Fibroblast of skin of right quadriceps (primary cell): ENCODE results near the gene SLC38A3.

Experiments used
- DNase-seq: peaks from one replicate; pipeline ENCODE4 v3.0.0-alpha.2; 2013

SLC38A3 gene

DNA sequence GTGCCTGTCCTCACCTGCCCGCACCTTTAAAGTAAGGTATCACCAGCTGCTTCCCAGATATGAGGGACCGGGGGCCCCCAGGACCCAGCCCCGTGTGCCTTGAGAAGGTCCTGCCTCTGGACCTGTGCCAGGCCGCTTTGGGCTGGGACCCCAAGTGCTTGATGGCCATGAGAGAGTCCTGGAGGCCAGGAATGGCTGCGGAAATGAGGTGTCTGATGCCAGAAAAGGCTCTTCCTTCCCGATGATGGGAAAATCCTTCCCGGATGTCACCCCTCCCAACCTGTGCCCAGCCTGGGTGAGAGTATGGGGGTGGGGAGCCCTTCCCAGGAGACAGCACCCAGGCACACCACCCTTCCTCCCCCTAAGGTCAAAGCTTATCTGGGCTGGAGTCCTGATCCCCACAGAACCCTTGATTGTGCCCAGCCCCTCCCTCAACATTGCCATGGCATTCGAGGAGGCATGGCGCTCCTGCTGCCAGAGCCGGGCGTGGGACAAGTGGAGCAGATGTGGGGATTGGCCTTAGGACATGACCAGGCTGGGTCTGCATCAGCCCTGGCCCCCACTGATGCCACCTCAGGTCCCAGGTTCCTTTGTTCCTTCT lies 35.7 kb upstream of the SLC38A3 start:
- no peak for DNase-seq

DNA sequence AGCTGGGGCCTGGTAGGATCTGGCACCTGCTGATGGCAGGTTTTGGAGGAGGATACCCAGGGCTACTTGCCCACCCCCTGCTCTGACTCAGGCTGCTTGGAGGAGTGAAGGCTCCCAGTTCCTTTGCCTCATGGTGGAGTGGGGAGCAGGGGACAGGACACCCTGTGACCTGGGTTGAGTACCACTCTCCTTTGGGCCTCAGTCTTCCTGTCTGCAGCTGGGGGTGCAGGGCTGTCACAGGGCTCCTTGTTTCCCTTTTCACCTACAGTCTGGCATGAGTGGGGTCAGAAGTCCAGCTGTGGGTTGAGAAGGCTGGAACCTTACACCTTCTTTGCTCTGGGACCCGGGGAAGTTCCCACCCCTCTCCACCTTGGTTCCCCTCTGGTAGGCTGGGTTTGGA lies 35.2 kb upstream of the SLC38A3 start:
- no peak for DNase-seq

DNA sequence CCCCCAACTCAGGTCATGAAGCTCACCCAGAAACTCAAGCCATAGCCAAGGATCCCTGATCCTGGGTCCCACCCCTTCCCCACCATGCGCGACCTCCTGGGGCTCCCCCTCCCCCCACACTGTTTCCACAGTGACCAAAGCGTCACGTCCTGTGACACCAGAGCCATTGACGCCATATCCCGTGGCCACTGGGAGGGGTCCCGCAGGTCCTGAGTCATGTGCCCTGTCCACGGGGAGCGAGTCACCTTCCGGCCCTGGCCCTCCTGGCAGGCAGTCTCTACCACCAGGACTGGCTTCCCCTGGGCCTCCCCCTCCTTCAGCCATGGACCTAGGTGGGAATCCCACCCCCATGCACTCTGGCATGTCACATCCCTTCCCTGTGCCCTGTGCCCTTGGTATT lies 34.4 kb upstream of the SLC38A3 start:
- DNase-seq, result peak; percentile 32

DNA sequence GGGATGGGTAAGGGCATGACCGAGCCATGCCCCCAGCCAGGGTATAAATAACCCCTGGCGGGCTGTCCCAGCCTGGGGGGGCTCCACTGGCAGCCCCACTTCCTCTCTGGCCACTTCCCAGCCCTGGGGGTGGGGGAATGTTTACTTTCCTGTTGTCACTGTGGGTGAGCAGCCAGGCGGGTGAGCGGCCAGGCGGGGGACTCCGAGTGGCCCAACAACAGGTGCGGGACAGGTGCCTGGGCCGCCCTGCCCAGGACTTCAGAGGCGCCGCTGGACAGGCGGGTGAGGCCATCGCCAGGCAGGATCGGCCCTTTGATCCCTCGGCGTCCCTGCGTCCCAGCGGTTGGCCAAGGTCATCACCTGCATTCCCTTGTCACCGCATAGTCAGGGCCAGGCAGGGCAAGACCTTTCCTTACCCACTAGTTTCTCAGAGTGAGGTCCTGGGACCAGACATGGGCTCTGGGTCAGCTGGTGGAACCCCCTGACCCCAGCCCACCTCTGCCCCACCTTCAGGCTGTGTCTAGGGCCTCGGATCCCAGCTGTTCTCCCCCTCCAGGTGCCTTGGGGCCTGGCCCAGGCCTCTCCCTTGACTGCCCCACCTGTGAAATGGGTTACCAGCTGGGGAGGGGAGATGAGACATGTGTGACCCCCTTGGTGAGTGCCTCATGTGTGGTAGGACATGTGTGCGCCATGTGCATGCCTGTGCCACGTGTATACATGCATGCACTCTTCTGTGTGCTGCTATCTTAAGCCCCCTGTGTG lies 33.4 kb upstream of the SLC38A3 start:
- no peak for DNase-seq

DNA sequence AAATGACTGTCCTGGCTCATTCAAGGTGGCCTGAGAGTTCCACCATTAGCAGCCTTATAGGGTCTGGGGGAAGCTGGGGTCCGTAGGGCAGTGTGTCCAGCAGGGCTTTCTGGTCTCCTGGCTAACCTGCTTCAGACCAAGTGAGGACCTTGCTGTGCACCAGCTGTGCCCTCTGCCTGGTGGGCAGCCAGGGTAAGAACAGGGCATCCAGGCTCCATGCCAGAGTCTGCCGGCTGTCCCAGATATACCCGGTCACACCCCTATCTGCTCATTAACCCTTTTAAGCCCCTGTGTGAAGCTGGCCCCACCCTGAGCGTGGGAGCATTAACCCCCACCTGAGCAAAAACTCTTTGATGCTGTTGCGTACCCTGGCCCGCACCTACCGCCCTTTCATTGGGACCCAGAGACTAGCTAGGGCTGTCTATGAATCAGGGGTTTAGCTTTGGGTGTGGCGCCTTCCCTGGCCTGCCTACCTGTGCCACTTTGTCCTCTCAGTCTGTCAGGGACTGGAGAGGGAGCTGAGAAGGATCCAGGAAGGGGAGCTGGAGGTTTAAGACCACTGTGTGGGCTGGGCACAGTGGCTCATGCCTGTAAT lies 32.3 kb upstream of the SLC38A3 start:
- DNase-seq, result no peak

DNA sequence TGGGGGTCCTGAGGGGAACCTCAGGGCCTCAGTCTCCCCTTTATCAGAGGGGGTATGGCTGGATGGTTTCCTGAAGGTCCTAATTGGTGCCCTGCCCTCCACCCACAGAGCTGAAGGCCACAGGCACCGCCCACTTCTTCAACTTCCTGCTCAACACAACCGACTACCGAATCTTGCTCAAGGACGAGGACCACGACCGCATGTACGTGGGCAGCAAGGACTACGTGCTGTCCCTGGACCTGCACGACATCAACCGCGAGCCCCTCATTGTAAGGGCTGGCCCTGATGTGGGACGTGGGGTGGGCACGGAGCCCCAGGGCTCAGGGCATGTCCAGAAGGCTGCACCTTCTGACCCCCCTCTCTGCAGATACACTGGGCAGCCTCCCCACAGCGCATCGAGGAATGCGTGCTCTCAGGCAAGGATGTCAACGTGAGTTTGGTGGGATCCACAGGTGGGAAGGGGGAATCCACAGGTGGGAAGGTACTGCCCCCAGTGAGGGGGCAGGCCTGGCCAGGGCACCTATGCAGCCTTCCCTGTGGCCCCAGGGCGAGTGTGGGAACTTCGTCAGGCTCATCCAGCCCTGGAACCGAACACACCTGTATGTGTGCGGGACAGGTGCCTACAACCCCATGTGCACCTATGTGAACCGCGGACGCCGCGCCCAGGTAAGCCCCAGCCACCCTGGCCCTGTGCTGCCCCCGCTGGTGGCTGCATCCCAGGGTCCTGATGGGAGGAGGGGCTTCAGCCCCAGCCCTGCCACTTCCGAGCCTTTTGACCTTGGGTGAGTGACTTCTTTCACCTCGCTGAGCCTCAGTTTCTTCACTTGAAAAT lies 31.2 kb upstream of the SLC38A3 start:
- DNase-seq, result no peak

DNA sequence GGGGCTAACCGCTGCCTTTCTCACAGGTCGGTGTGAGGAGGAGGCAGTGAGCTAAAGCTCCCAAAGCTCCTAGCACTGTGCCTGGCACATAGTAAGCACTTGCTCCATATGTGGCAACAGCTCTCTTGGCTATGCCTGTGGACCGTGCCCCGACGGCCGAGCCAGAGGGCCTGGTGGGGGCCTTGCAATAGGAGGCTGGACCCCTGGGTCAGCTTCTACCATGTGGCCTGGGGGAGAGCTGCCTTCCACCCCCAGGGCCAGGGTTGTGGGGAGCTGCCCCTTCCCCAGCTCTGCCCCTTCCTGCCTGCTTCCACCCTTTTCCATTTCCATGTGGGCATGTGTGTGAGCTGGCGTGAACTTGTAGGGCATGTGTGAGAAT lies 30.6 kb upstream of the SLC38A3 start:
- no peak for DNase-seq

DNA sequence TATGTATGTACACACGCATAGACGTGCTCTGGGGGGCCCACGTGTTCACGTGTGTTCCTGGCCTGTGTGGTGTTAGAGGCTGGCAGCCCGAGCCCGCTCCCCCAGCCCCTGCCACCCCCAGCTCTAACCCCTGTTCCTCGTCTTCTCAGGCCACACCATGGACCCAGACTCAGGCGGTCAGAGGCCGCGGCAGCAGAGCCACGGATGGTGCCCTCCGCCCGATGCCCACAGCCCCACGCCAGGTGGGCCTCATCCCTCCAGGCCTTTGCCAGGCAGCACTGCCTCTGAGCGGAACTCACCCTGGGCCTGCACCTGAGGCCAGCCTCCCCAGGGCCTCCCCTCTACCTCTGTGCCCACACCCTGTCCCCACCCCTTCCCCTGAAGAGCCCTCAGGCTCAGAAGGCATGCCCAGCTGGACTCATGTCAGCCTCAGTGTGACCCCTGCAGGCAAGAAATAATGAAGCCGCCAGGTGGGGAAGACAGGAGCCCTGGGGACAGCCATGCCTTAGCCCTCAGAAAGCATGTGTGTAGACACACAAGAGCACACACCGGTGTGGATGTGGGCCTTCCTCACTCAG lies 30.0 kb upstream of the SLC38A3 start:
- DNase-seq, result no peak

DNA sequence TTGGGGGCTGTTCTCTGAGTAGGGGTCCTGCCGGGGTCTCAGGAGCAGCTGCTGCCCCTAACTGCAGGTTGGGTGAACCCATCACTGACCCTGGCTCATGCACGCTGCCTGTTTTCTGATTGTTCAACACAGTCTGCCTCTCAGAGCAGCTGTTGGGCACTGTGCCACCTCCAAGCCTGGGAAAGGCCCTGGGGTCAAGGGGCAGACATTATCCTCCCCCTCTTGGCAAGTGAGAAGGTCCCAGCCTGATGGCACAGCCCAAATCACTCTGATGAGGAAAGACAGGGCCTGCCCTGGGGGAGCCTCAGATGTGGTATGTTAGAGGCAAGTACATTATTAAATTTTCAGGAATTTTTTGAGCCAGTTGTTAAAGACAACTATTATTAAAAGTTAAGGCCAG lies 27.7 kb upstream of the SLC38A3 start:
- DNase-seq, result no peak

DNA sequence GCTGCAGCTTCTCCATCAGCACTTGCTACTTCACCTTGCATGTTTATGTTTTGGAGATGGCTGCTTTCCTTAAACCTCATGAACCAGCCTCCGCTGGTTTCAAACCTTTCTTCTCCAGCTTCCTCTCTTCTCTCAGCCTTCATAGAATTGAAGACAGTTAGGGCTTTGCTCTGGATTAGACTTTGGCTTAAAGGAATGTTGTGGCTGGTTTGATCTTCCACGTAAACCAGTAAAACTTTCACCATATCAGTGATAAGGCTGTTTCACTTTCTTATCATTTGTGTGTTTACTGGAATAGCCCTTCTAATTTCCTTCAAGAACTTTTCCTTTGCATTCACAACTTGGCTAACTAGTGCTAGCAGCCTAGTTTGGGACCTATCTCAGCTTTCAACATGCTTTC lies 25.4 kb upstream of the SLC38A3 start:
- DNase-seq, result no peak

DNA sequence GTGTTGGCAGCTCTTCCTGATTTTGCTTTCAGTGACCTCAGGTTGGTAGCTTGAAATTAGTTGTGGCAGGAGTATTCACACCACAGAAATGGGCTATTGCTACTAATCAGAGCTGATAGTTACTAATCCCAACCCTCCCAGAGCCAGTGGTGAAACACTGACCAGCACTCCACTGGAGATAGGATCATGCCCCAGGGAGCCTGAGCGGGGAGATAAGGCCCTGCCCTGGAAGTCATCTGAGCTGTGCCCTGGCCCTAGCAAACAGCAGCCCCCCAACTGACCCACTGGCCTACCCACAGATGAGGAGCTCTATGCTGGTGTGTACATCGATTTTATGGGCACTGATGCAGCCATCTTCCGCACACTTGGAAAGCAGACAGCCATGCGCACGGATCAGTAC lies 23.1 kb upstream of the SLC38A3 start:
- DNase-seq, result no peak

DNA sequence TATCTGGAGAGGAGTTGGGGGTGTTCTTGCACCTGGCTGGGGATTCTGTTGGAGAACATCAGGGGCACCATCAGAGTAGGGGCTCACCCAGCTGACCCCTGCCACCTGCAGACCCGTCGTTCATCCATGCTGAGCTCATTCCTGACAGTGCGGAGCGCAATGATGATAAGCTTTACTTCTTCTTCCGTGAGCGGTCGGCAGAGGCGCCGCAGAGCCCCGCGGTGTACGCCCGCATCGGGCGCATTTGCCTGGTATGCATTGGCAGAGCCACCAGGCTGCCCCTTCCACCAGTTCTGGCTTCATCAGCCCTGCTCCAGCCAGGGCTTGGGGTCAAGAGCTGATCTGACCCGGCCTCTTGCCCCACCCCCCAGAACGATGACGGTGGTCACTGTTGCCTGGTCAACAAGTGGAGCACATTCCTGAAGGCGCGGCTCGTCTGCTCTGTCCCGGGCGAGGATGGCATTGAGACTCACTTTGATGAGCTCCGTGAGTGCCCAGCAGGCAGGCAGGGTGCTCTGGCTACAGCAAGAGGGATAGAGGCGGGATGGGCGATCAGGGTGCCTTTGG lies 22.5 kb upstream of the SLC38A3 start:
- DNase-seq, result no peak

DNA sequence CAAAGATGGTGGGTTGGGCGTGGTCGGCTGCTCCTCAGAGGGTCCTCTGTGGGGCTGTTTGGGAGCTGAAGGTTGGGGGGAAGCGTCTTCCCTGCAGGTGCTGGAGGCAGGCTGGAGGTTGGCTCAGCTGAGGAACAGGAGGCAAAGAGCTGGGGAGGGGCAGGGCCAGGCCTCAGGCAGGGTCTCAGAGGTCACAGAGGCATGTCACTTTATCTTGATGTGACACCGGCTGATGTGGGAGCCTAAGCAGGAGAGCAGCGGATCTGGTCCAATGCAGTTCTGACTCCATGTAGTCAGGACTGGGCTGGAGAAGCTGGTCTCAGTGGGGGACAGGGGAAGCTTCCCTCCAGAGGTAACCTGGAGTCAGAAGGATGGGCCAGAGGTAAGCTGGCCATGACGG lies 21.3 kb upstream of the SLC38A3 start:
- no peak for DNase-seq

DNA sequence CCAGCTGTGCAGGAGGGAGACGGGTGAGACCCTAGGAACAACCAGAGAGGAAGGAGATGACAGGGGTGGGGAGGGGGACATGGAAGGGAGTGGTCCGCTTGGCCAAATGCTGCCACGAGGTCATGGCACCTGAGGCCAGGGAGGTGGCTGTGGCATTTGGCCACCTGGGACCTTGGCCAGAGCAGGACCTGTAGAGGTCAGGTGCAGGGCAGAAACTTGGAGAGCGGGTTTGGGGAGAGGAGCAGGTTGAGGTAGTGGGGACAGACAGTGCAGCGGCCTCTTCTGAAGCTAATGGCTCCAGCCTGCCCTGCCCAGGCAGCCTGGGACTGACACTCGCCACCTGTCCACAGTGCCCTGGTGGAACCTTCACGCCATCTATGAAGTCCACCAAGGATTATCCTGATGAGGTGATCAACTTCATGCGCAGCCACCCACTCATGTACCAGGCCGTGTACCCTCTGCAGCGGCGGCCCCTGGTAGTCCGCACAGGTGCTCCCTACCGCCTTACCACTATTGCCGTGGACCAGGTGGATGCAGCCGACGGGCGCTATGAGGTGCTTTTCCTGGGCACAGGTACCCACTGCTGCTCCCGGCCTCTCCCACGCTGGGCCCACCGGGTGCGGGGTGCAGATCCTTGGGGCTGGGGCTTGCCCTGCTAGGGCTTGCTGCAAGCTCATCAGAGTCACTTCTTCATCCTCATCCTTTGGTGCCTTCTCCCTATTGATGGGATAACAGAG lies 20.7 kb upstream of the SLC38A3 start:
- DNase-seq, result no peak

DNA sequence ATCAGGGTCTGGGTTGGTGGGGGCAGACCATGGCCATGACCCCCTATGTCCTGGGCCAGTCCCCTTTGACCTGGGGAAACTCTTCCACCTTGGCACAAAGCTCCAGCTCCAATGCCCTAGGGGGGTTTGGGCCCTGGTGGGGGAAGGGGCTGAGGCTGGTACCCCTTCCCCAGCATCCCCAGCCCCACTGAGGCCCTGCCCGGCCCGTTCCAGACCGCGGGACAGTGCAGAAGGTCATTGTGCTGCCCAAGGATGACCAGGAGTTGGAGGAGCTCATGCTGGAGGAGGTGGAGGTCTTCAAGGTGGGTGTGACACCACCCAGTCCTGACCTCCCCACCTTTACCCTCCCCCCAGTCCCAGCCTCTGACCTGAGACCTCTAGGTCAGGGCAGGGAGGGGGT lies 19.8 kb upstream of the SLC38A3 start:
- DNase-seq, result no peak

DNA sequence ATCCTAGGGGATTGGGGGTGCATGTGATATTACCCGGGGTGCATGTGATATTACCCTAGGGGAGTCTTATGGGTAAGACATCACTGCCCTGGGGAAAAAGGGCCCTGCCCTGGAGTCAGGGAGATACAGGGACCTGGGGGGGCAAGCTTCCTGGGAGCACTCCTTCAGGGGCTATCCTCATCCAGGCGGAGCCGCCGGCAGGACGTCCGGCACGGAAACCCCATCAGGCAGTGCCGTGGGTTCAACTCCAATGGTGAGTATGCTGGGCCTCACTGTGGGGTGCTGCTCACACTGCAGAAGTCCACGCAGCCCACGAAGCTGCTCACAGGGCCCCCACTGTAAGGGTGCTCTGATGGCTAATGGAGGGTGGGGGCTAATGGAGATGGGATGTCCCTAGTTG lies 19.0 kb upstream of the SLC38A3 start:
- no peak for DNase-seq

DNA sequence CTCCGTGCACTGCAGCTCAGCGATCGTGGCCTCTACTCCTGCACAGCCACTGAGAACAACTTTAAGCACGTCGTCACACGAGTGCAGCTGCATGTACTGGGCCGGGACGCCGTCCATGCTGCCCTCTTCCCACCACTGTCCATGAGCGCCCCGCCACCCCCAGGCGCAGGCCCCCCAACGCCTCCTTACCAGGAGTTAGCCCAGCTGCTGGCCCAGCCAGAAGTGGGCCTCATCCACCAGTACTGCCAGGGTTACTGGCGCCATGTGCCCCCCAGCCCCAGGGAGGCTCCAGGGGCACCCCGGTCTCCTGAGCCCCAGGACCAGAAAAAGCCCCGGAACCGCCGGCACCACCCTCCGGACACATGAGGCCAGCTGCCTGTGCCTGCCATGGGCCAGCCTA lies 17.3 kb upstream of the SLC38A3 start:
- no peak for DNase-seq

DNA sequence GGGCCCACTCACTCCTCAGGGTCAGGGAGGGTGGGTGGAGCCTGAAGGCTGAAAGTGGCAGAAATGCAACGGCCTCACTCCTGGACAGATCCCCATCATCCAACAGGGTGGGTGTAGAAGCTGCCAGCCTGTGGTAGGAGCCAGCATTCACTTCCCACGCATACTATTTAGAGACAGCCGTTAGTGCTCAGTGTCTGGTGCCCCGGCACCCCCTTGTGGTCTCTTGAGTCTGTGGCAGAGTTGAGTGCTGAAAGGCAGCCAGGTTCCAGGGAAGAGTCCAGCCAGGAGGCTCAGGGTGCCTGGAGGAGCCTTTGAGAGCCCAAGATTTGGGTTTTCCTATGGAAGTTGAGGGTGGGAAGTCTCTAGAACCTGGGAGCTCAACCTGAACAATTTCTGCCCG lies 15.8 kb upstream of the SLC38A3 start:
- peak; percentile 77 for DNase-seq

DNA sequence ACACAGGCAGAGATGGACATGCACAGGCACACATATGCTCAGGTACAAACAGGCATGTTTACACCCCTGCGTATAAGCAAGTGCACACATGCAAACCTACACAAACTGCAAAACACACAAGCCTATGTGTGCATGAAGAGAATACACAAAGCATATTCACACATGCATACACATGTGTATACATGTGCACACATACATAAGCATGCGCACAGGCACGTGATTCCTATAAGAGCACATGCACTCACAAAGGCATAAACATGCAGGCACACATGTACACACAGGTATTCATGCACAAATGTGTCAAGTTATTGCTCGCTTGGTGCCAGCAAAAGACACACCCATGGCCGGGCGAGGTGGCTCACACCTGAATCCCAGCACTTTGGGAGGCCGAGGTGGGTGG lies 15.1 kb upstream of the SLC38A3 start:
- no peak for DNase-seq

DNA sequence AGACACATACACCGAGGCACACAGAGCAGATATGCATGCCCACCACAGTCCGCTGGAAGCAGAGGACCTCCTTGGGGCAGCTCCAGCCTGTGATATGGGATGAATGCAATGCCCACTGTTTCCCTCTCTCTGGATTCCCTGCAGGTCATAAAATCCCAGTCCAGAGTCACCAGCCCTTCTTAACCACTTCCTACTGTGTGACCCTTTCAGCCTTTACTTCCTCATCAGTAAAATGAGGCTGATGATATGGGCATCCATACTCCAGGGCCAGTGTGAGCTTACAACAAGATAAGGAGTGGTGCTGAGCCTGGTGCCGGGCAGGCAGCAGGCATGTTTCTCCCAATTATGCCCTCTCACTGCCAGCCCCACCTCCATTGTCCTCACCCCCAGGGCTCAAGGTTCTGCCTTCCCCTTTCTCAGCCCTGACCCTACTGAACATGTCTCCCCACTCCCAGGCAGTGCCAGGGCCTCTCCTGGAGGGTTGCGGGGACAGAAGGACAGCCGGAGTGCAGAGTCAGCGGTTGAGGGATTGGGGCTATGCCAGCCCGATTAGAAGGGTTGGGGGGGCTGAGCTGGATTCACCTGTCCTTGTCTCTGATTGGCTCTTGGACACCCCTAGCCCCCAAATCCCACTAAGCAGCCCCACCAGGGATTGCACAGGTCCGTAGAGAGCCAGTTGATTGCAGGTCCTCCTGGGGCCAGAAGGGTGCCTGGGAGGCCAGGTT lies 14.0 kb upstream of the SLC38A3 start, which contains the start of gene GNAT1:
Gene GNAT1 (plus strand): TSS at position 675 of the 725 bp plus-strand sequence. CDS start 116 bp downstream, outside the sequence.
- DNase-seq, result no peak

DNA sequence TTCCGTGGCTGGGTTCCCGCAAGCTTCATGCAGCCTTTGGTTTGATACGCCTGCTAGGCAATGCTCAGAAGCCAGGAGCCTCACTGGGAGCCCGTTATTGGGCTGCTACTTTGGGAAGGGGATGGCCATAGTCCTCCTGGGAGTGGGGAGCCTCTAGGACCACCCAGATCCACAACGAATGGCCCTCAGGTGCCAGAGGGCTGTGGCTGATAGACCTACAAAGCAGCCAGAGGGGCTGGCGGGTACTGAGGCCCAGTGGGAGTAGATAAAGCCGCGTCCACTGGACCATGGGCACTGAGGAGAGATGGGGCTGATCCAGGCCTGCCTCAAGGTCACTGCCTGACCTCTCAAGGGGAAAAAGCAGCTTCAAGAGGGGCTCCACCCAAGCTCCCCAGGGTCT lies 12.9 kb upstream of the SLC38A3 start:
- no peak for DNase-seq
